Endothelial cell of umbilical vein (primary cell): Measurements from ENCODE around the gene ZC3H13. TPM values are rescaled to one million over a fixed set of nuclear protein-coding genes. Genes with fewer than 3 reads are reported as not detected.

Experiments used
- BruUV-seq: library from RNA; stranded (reverse); fragments of 400-500 nt; replicated peaks from 2 replicates; lab custom pipeline; 2021; lab: Mats Ljungman, UMichigan
- CTCF ChIA-PET: fragments of 300-600, 350-600 bp; sonication (Branson Sonifier 250); formaldehyde crosslinking; loops from one replicate; lab custom pipeline; 2021; ENCODE audit warnings: antibody characterized with exemption, inconsistent platforms; lab: Charles Lee
- POLR2A ChIA-PET: fragments of 300-600, 350-600 bp; sonication (Branson Sonifier 250); formaldehyde crosslinking; loops from one replicate; lab custom pipeline; 2021; ENCODE audit warnings: antibody characterized with exemption, inconsistent platforms; lab: Charles Lee
- DNase-seq: peaks from one replicate; pipeline ENCODE4 v3.0.0-alpha.2; 2011; ENCODE audit warnings: low read depth, low spot score
- FAIRE-seq: peaks from 2 replicates; lab custom pipeline; 2011; peaks lifted over from hg19 to GRCh38; lab: Jason Lieb, UNC
- H2AFZ ChIP-seq: 2 replicates; pipeline ENCODE4 v1.6.0; 2012; ENCODE audit warnings: low read depth, low read length, control low read depth, inconsistent platforms
- H3K27ac ChIP-seq: 2 replicates; pipeline ENCODE4 v1.5.1; 2011; ENCODE audit warnings: low read depth, mild to moderate bottlenecking, control low read depth, low read length, moderate library complexity; ENCODE audit not compliant: insufficient read depth
- H3K27me3 ChIP-seq, 2 experiments: 2 replicates each; pipeline versions ENCODE4 v1.6.0 to v1.6.1; 2011; ENCODE audit warnings: low read length in 2 of 2, mixed read lengths in 1 of 2; ENCODE audit not compliant: control insufficient read depth in 2 of 2, insufficient read depth in 2 of 2
- H3K36me3 ChIP-seq, 2 experiments: 2 replicates in 1 of 2; 3 replicates in 1 of 2; pipeline ENCODE4 v1.5.1; 2011; ENCODE audit warnings: low read length in 2 of 2, mild to moderate bottlenecking in 1 of 2, moderate library complexity in 1 of 2; ENCODE audit not compliant: control insufficient read depth in 2 of 2, insufficient read depth in 2 of 2; ENCODE audit errors: extremely low read depth in 1 of 2
- H3K4me1 ChIP-seq: 3 replicates; pipeline ENCODE4 v1.5.1; 2011; ENCODE audit warnings: mild to moderate bottlenecking, low read length; ENCODE audit not compliant: control insufficient read depth, insufficient read depth; ENCODE audit errors: extremely low read depth
- H3K4me2 ChIP-seq: 2 replicates; pipeline ENCODE4 v1.6.1; 2011; ENCODE audit warnings: low read length, control low read depth, mixed read lengths; ENCODE audit not compliant: insufficient read depth
- H3K4me3 ChIP-seq, 3 experiments: fragments of 200-600 bp in 1 of 3; sonication (generic), shearing (Covaris generic) in 1 of 3; replicated peaks in 1 of 3; 2 replicates each; pipeline ENCODE4 v1.5.1; 2011 to 2016; ENCODE audit warnings: control low read depth in 3 of 3, low read length in 3 of 3, mild to moderate bottlenecking in 2 of 3, inconsistent platforms in 1 of 3, low read depth in 1 of 3, moderate library complexity in 1 of 3; ENCODE audit not compliant: insufficient read depth in 1 of 3
- H3K79me2 ChIP-seq: 2 replicates; pipeline ENCODE4 v1.6.0; 2012; ENCODE audit warnings: low read length, inconsistent platforms; ENCODE audit not compliant: control insufficient read depth, insufficient read depth
- H3K9ac ChIP-seq: replicated peaks from 2 replicates; pipeline ENCODE3; 2011; ENCODE audit warnings: low read length, control low read depth; ENCODE audit not compliant: insufficient read depth; ENCODE audit errors: extremely low read depth
- H3K9me1 ChIP-seq: replicated peaks from 3 replicates; pipeline ENCODE4 v1.6.0; 2011; ENCODE audit warnings: mild to moderate bottlenecking, low read length; ENCODE audit not compliant: control insufficient read depth, insufficient read depth; ENCODE audit errors: extremely low read depth
- H3K9me3 ChIP-seq: replicated peaks from 2 replicates; pipeline ENCODE4 v1.5.1; 2012; ENCODE audit warnings: low read length, inconsistent platforms; ENCODE audit not compliant: control insufficient read depth, insufficient read depth
- H4K20me1 ChIP-seq: replicated peaks from 2 replicates; pipeline ENCODE3; 2011; ENCODE audit warnings: mild to moderate bottlenecking, low read length; ENCODE audit not compliant: control insufficient read depth, insufficient read depth; ENCODE audit errors: extremely low read depth
- CTCF ChIP-seq, 2 donors: IDR thresholded peaks; 1 replicate in 1 of 2; 2 replicates in 1 of 2; pipeline ENCODE4 v1.5.1; 2011; ENCODE audit warnings: low read length in 2 of 2, mild to moderate bottlenecking in 2 of 2, moderate library complexity in 2 of 2, control low read depth in 1 of 2, inconsistent platforms in 1 of 2, low read depth in 1 of 2; ENCODE audit not compliant: insufficient read depth in 1 of 2; ENCODE audit errors: extremely low read depth in 1 of 2
- EZH2 ChIP-seq: IDR thresholded peaks from 2 replicates; pipeline ENCODE4 v1.6.1; 2012; ENCODE audit warnings: borderline replicate concordance, low read depth, mild to moderate bottlenecking, moderate library complexity, low read length, inconsistent platforms; ENCODE audit not compliant: severe bottlenecking
- FOS ChIP-seq: IDR thresholded peaks from 2 replicates; pipeline ENCODE4 v1.6.1; 2011; ENCODE audit warnings: mild to moderate bottlenecking, low read length, moderate library complexity, borderline replicate concordance; ENCODE audit not compliant: insufficient read depth
- GATA2 ChIP-seq: IDR thresholded peaks from 2 replicates; pipeline ENCODE4 v1.7.0; 2011; ENCODE audit warnings: low read depth, mild to moderate bottlenecking, moderate library complexity, mixed read lengths, low read length; ENCODE audit not compliant: insufficient read length, insufficient read depth
- JUN ChIP-seq: IDR thresholded peaks from 2 replicates; pipeline ENCODE4 v1.6.1; 2011; ENCODE audit warnings: borderline replicate concordance, low read depth; ENCODE audit not compliant: insufficient read length, insufficient read depth
- MAX ChIP-seq: IDR thresholded peaks from 2 replicates; pipeline ENCODE4 v1.6.1; 2011; ENCODE audit not compliant: insufficient read depth, insufficient read length
- MYC ChIP-seq: IDR thresholded peaks from one replicate; pipeline ENCODE4 v1.6.1; 2011; ENCODE audit warnings: mild to moderate bottlenecking, low read depth, low read length
- POLR2A ChIP-seq: IDR thresholded peaks from 2 replicates; pipeline ENCODE4 v1.6.1; 2012; ENCODE audit warnings: low read depth, mild to moderate bottlenecking, control low read depth, low read length
- POLR2AphosphoS5 ChIP-seq: IDR thresholded peaks from 2 replicates; pipeline ENCODE4 v1.6.1; 2012; ENCODE audit warnings: low read depth, mild to moderate bottlenecking, control low read depth, low read length, moderate library complexity; ENCODE audit not compliant: insufficient read depth
- dilution Hi-C: fragments of 300-500 bp; cut with MboI; formaldehyde crosslinking; loops from one replicate; pipeline ENCODE4 v1.15.0; 2019; ENCODE audit warnings: low sequenced_read_pairs; ENCODE audit not compliant: extremely low pct_ligation_motif_present
- intact Hi-C: fragments of 100-400 bp; cut with micrococcal nuclease; formaldehyde crosslinking; loops from one replicate; pipeline ENCODE4 v1.10.0; 2022
- polyA plus RNA-seq, 4 experiments: library from polyadenylated mRNA; depleted of rRNA in 3 of 4; stranded (reverse) in 3 of 4; unstranded in 1 of 4; fragments of >200 nt; gene quantifications; 2 replicates each; pipeline versions ENCODE4 v1.2.1 to v1.2.3, GENCODE V29; 2011 to 2012; ENCODE audit warnings: missing spikeins in 1 of 4
- total RNA-seq: library from RNA; stranded (reverse); gene quantifications from 2 replicates; pipeline ENCODE4 v1.2.3, GENCODE V29; 2021

Gene ZC3H13
- total and polyA plus RNA-seq, 2 donors (not counting 3 experiments of a cell fraction or from before 2014, with no cell fraction given): 3.8 to 36.6 TPM

GRCh38 chr13:46102255-46102605, 49.7 kb upstream of the ZC3H13 start:
- no peak overlapping the region for H3K9ac ChIP-seq
- CTCF ChIA-PET: interaction anchor here (1.0 to 1.4 kb wide), 2 partner anchors 11 kb away, joined by 3 to 4 read pairs; no protein-coding TSS in a partner anchor
- FAIRE-seq (no peak), DNase-seq (no peak)
- no TSS peak for BruUV-seq
- dilution Hi-C loops: no loop called here
- H3K27me3 ChIP-seq: peaks cover 5 to 9% of the 10 kb centered on the region in 2 experiments
- H4K20me1 ChIP-seq: no peaks in the 10 kb centered on the region
- H2AFZ ChIP-seq: no peak overlapping the region
- no peak overlapping the region for H3K4me3 ChIP-seq
- no peak for TF ChIP-seq JUN
- no peak for TF ChIP-seq GATA2
- TF ChIP-seq EZH2: no peak
- TF ChIP-seq FOS: no peak
- TF ChIP-seq POLR2A: no peak
- no peak for TF ChIP-seq MAX
- TF ChIP-seq POLR2AphosphoS5: no peak
- no peak for TF ChIP-seq CTCF (IDR thresholded peaks at IDR 0.05; ENCODE audit: extremely low read depth in 1 of 2, insufficient read depth in 1 of 2, low read depth in 1 of 2, low read length in 2 of 2)
- TF ChIP-seq MYC: no peak
- H3K9me1 ChIP-seq: no peaks in the 10 kb centered on the region
- no peaks in the 10 kb centered on the region for H3K36me3 ChIP-seq
- no peak overlapping the region for H3K27ac ChIP-seq
- H3K4me2 ChIP-seq: no peak overlapping the region
- POLR2A ChIA-PET: no interaction called here
- intact Hi-C loops: no loop called here
- H3K4me1 ChIP-seq: peaks cover 6% of the 10 kb centered on the region
- H3K9me3 ChIP-seq: no peaks in the 10 kb centered on the region
- H3K79me2 ChIP-seq: no peaks in the 10 kb centered on the region
